NK-92 (cell line): ENCODE results near the gene LRTM2.

Experiments used
- DNase-seq: peaks from one replicate; lab custom pipeline; 2025; ENCODE audit not compliant: unreplicated experiment; lab: John Stamatoyannopoulos, UW

Gene LRTM2

GRCh38 chr12:1863823-1864222 is 43.5 kb downstream of the LRTM2 start:
- DNase-seq = no peak

- DNase-seq = no peak
These were observed 44.1 kb downstream of the LRTM2 start for GRCh38 chr12:1864456-1864855.

GRCh38 chr12:1864867-1865266 is 44.5 kb downstream of the LRTM2 start:
- no peak for DNase-seq

GRCh38 chr12:1865284-1865866 is 45.0 kb downstream of the LRTM2 start:
- DNase-seq = no peak

GRCh38 chr12:1869145-1869544 is 48.8 kb downstream of the LRTM2 start:
- no peak for DNase-seq

GRCh38 chr12:1870086-1870485 is 49.7 kb downstream of the LRTM2 start:
- DNase-seq = no peak

GRCh38 chr12:1870998-1871917 is 50.9 kb downstream of the LRTM2 start:
- no peak for DNase-seq

GRCh38 chr12:1872001-1872400 is 51.6 kb downstream of the LRTM2 start:
- DNase-seq = no peak

- DNase-seq = no peak
These were observed 52.1 kb downstream of the LRTM2 start for GRCh38 chr12:1872448-1872847.

- DNase-seq = no peak
These were observed 53.5 kb downstream of the LRTM2 start for GRCh38 chr12:1873531-1874510.

GRCh38 chr12:1875608-1876007 is 55.2 kb downstream of the LRTM2 start:
- no peak for DNase-seq

GRCh38 chr12:1876086-1876485 is 55.7 kb downstream of the LRTM2 start:
- DNase-seq = no peak

GRCh38 chr12:1877169-1877878 is 57.0 kb downstream of the LRTM2 start:
- DNase-seq = no peak

GRCh38 chr12:1878214-1878613 is 57.8 kb downstream of the LRTM2 start:
- no peak for DNase-seq

GRCh38 chr12:1878695-1879094 is 58.3 kb downstream of the LRTM2 start:
- DNase-seq = no peak

- no peak for DNase-seq
These were observed 59.3 kb downstream of the LRTM2 start for GRCh38 chr12:1879633-1880032.

GRCh38 chr12:1880153-1880845 is 59.9 kb downstream of the LRTM2 start:
- no peak for DNase-seq

GRCh38 chr12:1880876-1881275 is 60.5 kb downstream of the LRTM2 start:
- DNase-seq = no peak

GRCh38 chr12:1881301-1881700 is 60.9 kb downstream of the LRTM2 start:
- no peak for DNase-seq

- no peak for DNase-seq
These were observed 61.6 kb downstream of the LRTM2 start for GRCh38 chr12:1881936-1882335.
